Progenitor cell of endocrine pancreas (in vitro differentiated cells): ENCODE data around the gene FAIM2. TPM values are rescaled to one million over a fixed set of nuclear protein-coding genes. Genes with fewer than 3 reads are reported as not detected.

Experiments used
- DNase-seq: peaks from one replicate; pipeline ENCODE4 v3.0.0; 2021; ENCODE audit warnings: low spot score; ENCODE audit not compliant: unreplicated experiment
- H3K27ac Mint-ChIP-seq: 2 replicates; pipeline ENCODE4 v1.8.0; 2021; ENCODE audit warnings: mild to moderate bottlenecking, moderate library complexity, mixed read lengths
- H3K27me3 Mint-ChIP-seq: 2 replicates; pipeline ENCODE4 v1.8.0; 2021; ENCODE audit warnings: mixed read lengths
- H3K36me3 Mint-ChIP-seq: 2 replicates; pipeline ENCODE4 v1.8.0; 2022; ENCODE audit warnings: mixed read lengths; ENCODE audit not compliant: insufficient read depth
- H3K4me1 Mint-ChIP-seq: 2 replicates; pipeline ENCODE4 v1.8.0; 2021; ENCODE audit warnings: low read depth, mixed read lengths
- H3K4me3 Mint-ChIP-seq: 2 replicates; pipeline ENCODE4 v1.8.0; 2021; ENCODE audit warnings: low read depth, mild to moderate bottlenecking, moderate library complexity, mixed read lengths
- H3K9me3 Mint-ChIP-seq: 2 replicates; pipeline ENCODE4 v1.8.0; 2021; ENCODE audit warnings: low read depth, mixed read lengths
- CTCF ChIP-seq: fragments of 200-600 bp; sonication (generic); IDR thresholded peaks from one replicate; pipeline ENCODE4 v1.5.0; 2021; ENCODE audit warnings: antibody characterized with exemption, mild to moderate bottlenecking; ENCODE audit not compliant: unreplicated experiment
- total RNA-seq: library from RNA; stranded (reverse); gene quantifications from 2 replicates; pipeline ENCODE4 v1.2.1, GENCODE V29; 2021

The FAIM2 gene
- total RNA-seq, 1 donor from 2014 or later = not detected

- TF ChIP-seq CTCF = no peak
- Mint-ChIP-seq H3K27me3 (peaks cover 6% of the 10 kb centered on the region), H3K4me1 (peaks cover 1% of the 10 kb centered on the region), H3K36me3 (no peaks in the 10 kb centered on the region), H3K9me3 (no peaks in the 10 kb centered on the region), H3K27ac (no peak overlapping the region), H3K4me3 (no peak overlapping the region)
- no peak for DNase-seq
These were observed 18.8 kb upstream of the FAIM2 start for GRCh38 chr12:49922349-49923034.

DNA sequence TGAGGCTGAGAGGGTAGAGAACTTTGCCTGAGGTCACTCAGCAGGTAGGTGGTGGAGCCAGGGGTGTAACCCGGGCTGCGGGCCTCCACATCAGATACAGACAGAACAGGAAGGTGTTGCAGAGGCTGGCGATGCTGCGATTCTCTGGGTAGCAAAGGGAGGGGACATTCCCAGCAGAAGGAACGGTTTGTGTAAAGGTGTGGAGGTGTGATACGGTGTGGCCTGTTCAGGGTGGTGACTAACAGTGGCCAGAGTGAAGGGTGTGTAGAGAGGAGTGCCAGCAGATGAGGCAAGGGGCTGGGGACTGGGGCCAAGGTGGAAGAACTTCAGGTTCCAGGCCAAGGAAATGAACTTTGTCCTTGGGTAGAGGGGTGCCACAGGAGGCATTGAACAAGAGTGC lies 18.2 kb upstream of the FAIM2 start:
- peaks cover 6% of the 10 kb centered on the region for H3K27me3 Mint-ChIP-seq
- H3K36me3 Mint-ChIP-seq = no peaks in the 10 kb centered on the region
- no peak for TF ChIP-seq CTCF
- no peaks in the 10 kb centered on the region for H3K9me3 Mint-ChIP-seq
- H3K4me3 Mint-ChIP-seq = no peak overlapping the region
- H3K27ac Mint-ChIP-seq = no peak overlapping the region
- peaks cover 4% of the 10 kb centered on the region for H3K4me1 Mint-ChIP-seq
- DNase-seq = no peak

GRCh38 chr12:49921299-49921698 lies 17.6 kb upstream of the FAIM2 start:
- TF ChIP-seq CTCF = no peak

DNA sequence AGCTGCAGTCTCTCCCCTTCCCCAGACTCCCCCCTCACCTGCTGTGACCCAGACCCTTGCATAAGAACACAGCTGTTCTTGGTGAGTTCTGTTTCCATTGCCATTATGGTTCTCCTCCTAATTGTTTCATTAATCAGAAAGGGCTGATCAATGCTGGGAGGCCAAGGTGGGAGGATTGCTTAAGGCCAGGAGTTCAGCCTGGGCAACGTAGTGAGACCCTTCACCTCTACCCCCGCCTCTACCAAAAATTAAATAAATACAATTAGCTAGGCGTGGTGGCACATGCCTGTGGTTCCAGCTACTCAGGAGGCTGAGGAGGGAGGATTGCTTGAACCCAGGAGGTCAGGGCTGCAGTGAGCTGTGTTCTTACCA lies 17.2 kb upstream of the FAIM2 start:
- TF ChIP-seq CTCF = no peak
- Mint-ChIP-seq H3K4me1 (peaks cover 4% of the 10 kb centered on the region), H3K27me3 (peaks cover 6% of the 10 kb centered on the region), H3K4me3 (no peak overlapping the region), H3K36me3 (no peaks in the 10 kb centered on the region), H3K27ac (no peak overlapping the region), H3K9me3 (no peaks in the 10 kb centered on the region)
- DNase-seq = no peak

More at GRCh38 chr12:49921299-49921698, 17.6 kb upstream of the FAIM2 start:
- Mint-ChIP-seq H3K4me3 (no peak overlapping the region), H3K9me3 (no peaks in the 10 kb centered on the region), H3K36me3 (no peaks in the 10 kb centered on the region), H3K27ac (no peak overlapping the region), H3K4me1 (peaks cover 4% of the 10 kb centered on the region), H3K27me3 (peaks cover 6% of the 10 kb centered on the region)
- no peak for DNase-seq

DNA sequence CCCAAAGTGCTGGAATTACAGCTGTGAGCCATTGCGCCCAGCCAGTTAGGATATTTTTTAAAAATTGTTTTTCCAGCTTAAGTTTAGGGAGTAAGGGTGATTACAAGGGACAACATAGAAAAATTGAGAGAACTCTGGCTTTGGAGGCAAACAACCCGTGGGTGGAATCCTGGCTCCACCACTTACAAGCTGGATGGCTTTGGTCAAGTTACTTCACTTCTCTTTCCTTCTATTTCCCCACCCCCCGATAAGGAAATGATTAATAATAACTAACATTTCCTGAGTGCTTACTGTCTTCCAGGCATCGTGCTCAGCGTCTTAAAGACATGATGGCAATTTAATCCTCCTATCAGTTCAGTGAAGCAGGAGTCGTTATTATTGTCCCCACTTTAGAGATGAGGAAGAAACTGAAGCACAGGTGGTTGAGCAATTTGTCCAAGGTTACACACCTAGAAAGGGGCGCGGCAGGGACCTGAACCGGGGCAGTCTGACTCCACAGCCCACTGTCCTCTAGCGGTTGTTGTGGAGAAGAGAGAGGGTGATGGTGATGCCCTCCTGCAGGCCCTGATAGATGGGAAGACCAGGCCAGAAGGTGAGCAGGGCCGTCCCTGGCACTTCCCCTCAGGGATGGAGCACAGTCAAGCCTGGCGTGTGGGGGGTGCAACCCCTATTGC lies 16.7 kb upstream of the FAIM2 start:
- Mint-ChIP-seq H3K4me3 (no peak overlapping the region), H3K9me3 (no peaks in the 10 kb centered on the region), H3K27ac (no peak overlapping the region), H3K27me3 (peaks cover 6% of the 10 kb centered on the region), H3K36me3 (no peaks in the 10 kb centered on the region), H3K4me1 (peaks cover 4% of the 10 kb centered on the region)
- no peak for TF ChIP-seq CTCF
- DNase-seq = no peak
